HCT116 (cell line): ENCODE data around the gene PBX1. TPM values are rescaled to one million over a fixed set of nuclear protein-coding genes. Genes with fewer than 3 reads are reported as not detected.

Experiments
- ATAC-seq: fragments of 200-7000 bp; cut with Tn5 transposase; 2 replicates; pipeline ENCODE4 v1.9.1; 2020; ENCODE audit warnings: mild to moderate bottlenecking, moderate library complexity
- BruUV-seq: library from RNA; stranded (reverse); fragments of 400-500 nt; replicated peaks from 2 replicates; lab custom pipeline; 2021; lab: Mats Ljungman, UMichigan
- CTCF ChIA-PET: fragments of 300-600 bp; sonication (Branson Sonifier 250); formaldehyde crosslinking; loops from one replicate; lab custom pipeline; 2021; ENCODE audit warnings: antibody characterized with exemption; lab: Charles Lee
- POLR2A ChIA-PET: fragments of 300-600, 350-600 bp; sonication (Branson Sonifier 250); formaldehyde crosslinking; loops from one replicate; lab custom pipeline; 2021; ENCODE audit warnings: antibody characterized with exemption; lab: Charles Lee
- RAD21 ChIA-PET, 2 experiments: fragments of 300-600 bp; sonication (Branson Sonifier 250); formaldehyde crosslinking; loops; one replicate each; lab custom pipeline; 2023; ENCODE audit warnings: low total read pairs in 2 of 2; ENCODE audit not compliant: uncharacterized antibody in 2 of 2, unreplicated experiment in 2 of 2, low non-redundant PET in 1 of 2; lab: Charles Lee
- DNase-seq: peaks from one replicate; pipeline ENCODE4 v3.0.0-alpha.2; 2010; ENCODE audit warnings: low read depth, low spot score
- H2AFZ ChIP-seq: fragments of 200-600 bp; shearing (Covaris generic), sonication (generic); 2 replicates; pipeline ENCODE4 v1.6.1; 2017; ENCODE audit warnings: low read depth, mixed run types, mixed read lengths, antibody characterized with exemption, low read length; ENCODE audit not compliant: poor library complexity, severe bottlenecking
- H3K27ac ChIP-seq: 2 replicates; pipeline ENCODE4 v1.5.1; 2012; ENCODE audit warnings: low read depth, low read length
- H3K27me3 ChIP-seq: fragments of 200-600 bp; sonication (generic); 2 replicates; pipeline ENCODE4 v1.6.1; 2016; ENCODE audit warnings: mixed run types, low read length, mixed read lengths; ENCODE audit not compliant: insufficient read depth
- H3K36me3 ChIP-seq, 2 experiments: fragments of 200-500 bp in 1 of 2; fragments of 200-600 bp in 1 of 2; sonication (Bioruptor generic) in 1 of 2; sonication (generic) in 1 of 2; 2 replicates each; pipeline versions ENCODE4 v1.5.1 to v1.6.1; 2014 to 2016; ENCODE audit warnings: low read length in 2 of 2, inconsistent platforms in 1 of 2, mixed read lengths in 1 of 2, mixed run types in 1 of 2; ENCODE audit not compliant: insufficient read depth in 2 of 2, control insufficient read depth in 1 of 2
- H3K4me1 ChIP-seq, 2 experiments: fragments of 200-600 bp in 1 of 2; sonication (generic) in 1 of 2; 2 replicates each; pipeline versions ENCODE4 v1.5.1 to v1.6.1; 2012 to 2017; ENCODE audit warnings: low read length in 2 of 2, inconsistent platforms in 1 of 2, mild to moderate bottlenecking in 1 of 2, mixed read lengths in 1 of 2, mixed run types in 1 of 2, moderate library complexity in 1 of 2; ENCODE audit not compliant: insufficient read depth in 2 of 2, control insufficient read depth in 1 of 2
- H3K4me2 ChIP-seq: fragments of 200-600 bp; sonication (generic); 2 replicates; pipeline ENCODE4 v1.6.1; 2017; ENCODE audit warnings: mixed run types, low read length, mixed read lengths
- H3K4me3 ChIP-seq, 2 experiments: fragments of 200-600 bp in 1 of 2; sonication (generic) in 1 of 2; replicated peaks in 1 of 2; 2 replicates each; pipeline ENCODE4 v1.5.1; 2011 to 2016; ENCODE audit warnings: low read length in 2 of 2, control low read depth in 1 of 2, low read depth in 1 of 2, mild to moderate bottlenecking in 1 of 2, mixed read lengths in 1 of 2, mixed run types in 1 of 2
- H3K79me2 ChIP-seq: fragments of 200-600 bp; sonication (generic); 2 replicates; pipeline ENCODE4 v1.6.1; 2017; ENCODE audit warnings: mild to moderate bottlenecking, mixed run types, low read length, moderate library complexity, mixed read lengths; ENCODE audit not compliant: insufficient read depth
- H3K9ac ChIP-seq: fragments of 200-600 bp; sonication (generic); 2 replicates; pipeline ENCODE4 v1.6.1; 2016; ENCODE audit warnings: low read length, mixed read lengths
- H3K9me2 ChIP-seq: fragments of 200-600 bp; sonication (generic), shearing (Covaris generic); 2 replicates; pipeline ENCODE4 v1.6.1; 2017; ENCODE audit warnings: mixed run types, mild to moderate bottlenecking, moderate library complexity; ENCODE audit not compliant: insufficient read depth
- H3K9me3 ChIP-seq, 2 experiments: fragments of 200-500 bp in 1 of 2; fragments of 200-600 bp in 1 of 2; sonication (Bioruptor generic) in 1 of 2; sonication (generic) in 1 of 2; 2 replicates each; pipeline ENCODE4 v1.6.1; 2014 to 2017; ENCODE audit warnings: low read length in 2 of 2, mixed read lengths in 2 of 2, inconsistent platforms in 1 of 2, low read depth in 1 of 2, mild to moderate bottlenecking in 1 of 2, mixed run types in 1 of 2, moderate library complexity in 1 of 2; ENCODE audit not compliant: control insufficient read depth in 1 of 2, insufficient read depth in 1 of 2
- H4K20me1 ChIP-seq: fragments of 200-600 bp; sonication (generic), shearing (Covaris generic); 2 replicates; pipeline ENCODE4 v1.6.1; 2017; ENCODE audit warnings: mixed run types, mild to moderate bottlenecking, moderate library complexity; ENCODE audit not compliant: insufficient read depth
- CBX3 ChIP-seq: IDR thresholded peaks from 2 replicates; pipeline ENCODE4 v1.6.1; 2012; ENCODE audit warnings: low read depth
- CEBPB ChIP-seq: IDR thresholded peaks from 2 replicates; pipeline ENCODE4 v1.6.1; 2012; ENCODE audit warnings: low read depth
- EZH2 ChIP-seq: fragments of 200-600 bp; sonication (generic); IDR thresholded peaks from 2 replicates; pipeline ENCODE4 v1.6.1; 2017; ENCODE audit warnings: antibody characterized with exemption, mixed run types
- POLR2A ChIP-seq: IDR thresholded peaks from 2 replicates; pipeline ENCODE4 v1.7.0; 2011; ENCODE audit warnings: borderline replicate concordance; ENCODE audit not compliant: insufficient read depth, insufficient read length; ENCODE audit errors: extremely low read depth
- SP1 ChIP-seq: IDR thresholded peaks from 2 replicates; pipeline ENCODE4 v1.6.1; 2012; ENCODE audit warnings: low read depth
- YY1 ChIP-seq: IDR thresholded peaks from 2 replicates; pipeline ENCODE4 v1.6.1; 2011; ENCODE audit warnings: low read length, low read depth, moderate library complexity, mild to moderate bottlenecking; ENCODE audit not compliant: insufficient replicate concordance; ENCODE audit errors: extremely low read depth
- ZFX ChIP-seq: fragments of 450-650 bp; IDR thresholded peaks from 2 replicates; pipeline ENCODE4 v1.6.1; 2017
- intact Hi-C: fragments of 100-400 bp; cut with micrococcal nuclease; formaldehyde crosslinking; loops from 2 replicates; pipeline ENCODE4 v1.10.0; 2022
- total RNA-seq: library from RNA; stranded (reverse); gene quantifications from one replicate; pipeline ENCODE4 v1.2.1, GENCODE V29; 2021; ENCODE audit not compliant: unreplicated experiment
- TF ChIP-seq, protein P1 (sequence below): IDR thresholded peaks from 2 replicates; pipeline ENCODE4 v1.6.1; 2012; ENCODE audit warnings: low read depth
- TF ChIP-seq, protein P2 (sequence below): IDR thresholded peaks from 2 replicates; pipeline ENCODE4 v1.6.1; 2011; ENCODE audit warnings: mild to moderate bottlenecking, low read length, moderate library complexity; ENCODE audit not compliant: insufficient replicate concordance; ENCODE audit errors: extremely low read depth
- TF ChIP-seq, protein P3 (sequence below): IDR thresholded peaks from 2 replicates; pipeline ENCODE4 v1.6.1; 2012

PBX1 gene
- total RNA-seq, 1 experiment from 2014 or later = 29.6 TPM

DNA sequence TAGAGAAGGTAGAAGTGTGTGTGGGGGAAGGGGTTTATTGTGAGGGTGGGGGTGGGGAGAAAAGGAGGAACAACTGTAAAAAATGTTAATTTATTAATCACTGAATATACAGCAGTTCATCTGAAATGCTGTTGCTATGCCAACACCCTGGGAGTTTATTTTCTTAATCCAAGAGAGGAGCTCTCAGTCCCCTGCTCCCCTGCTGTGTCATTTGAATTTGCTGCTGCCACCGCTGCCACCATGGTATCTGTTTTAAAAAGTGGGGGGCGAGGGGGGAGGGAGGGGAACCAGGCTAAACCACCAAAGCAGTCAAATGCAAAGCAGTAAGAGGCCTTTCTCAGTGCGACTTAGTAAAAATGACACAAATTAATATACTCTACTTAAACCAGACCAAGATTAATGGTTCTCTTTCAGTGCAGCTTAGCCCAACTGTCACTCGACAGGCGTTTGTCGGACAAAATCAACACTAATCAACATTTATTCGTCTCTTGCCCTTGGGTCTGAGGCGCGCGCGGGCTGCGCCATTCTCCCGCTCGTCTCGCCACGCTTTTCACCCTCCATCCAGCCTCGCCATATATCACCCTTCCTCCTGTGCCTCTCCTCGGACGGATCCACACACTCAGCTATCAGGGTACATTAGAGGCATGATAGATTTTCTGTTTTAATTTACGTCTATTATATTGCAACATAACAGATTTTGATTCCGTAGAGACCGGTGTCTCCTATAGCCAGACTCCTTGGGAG is 76.2 kb downstream of the PBX1 start:
- no peaks in the 10 kb centered on the region for H3K9me3 ChIP-seq
- H3K4me3 ChIP-seq = no peak overlapping the region
- H3K4me1 ChIP-seq = peaks cover 43 to 44% of the 10 kb centered on the region in 2 experiments
- no peaks in the 10 kb centered on the region for H3K27me3 ChIP-seq
- ChIA-PET POLR2A (no interaction called here), CTCF (no interaction called here), RAD21 (no interaction called here)
- H3K9me2 ChIP-seq = no peaks in the 10 kb centered on the region
- BruUV-seq = no TSS peak
- no peak for TF ChIP-seq ZFX
- no peak for TF ChIP-seq EZH2
- no peak for TF ChIP-seq CBX3
- intact Hi-C loops = no loop called here
- ATAC-seq = no peak
- H3K9ac ChIP-seq = no peak overlapping the region
- no peak for DNase-seq
- H3K4me2 ChIP-seq = no peak overlapping the region
- no peaks in the 10 kb centered on the region for H4K20me1 ChIP-seq
- H2AFZ ChIP-seq = no peak overlapping the region
- H3K27ac ChIP-seq = no peak overlapping the region
- H3K36me3 ChIP-seq = no peaks in the 10 kb centered on the region
- H3K79me2 ChIP-seq = no peaks in the 10 kb centered on the region

DNA sequence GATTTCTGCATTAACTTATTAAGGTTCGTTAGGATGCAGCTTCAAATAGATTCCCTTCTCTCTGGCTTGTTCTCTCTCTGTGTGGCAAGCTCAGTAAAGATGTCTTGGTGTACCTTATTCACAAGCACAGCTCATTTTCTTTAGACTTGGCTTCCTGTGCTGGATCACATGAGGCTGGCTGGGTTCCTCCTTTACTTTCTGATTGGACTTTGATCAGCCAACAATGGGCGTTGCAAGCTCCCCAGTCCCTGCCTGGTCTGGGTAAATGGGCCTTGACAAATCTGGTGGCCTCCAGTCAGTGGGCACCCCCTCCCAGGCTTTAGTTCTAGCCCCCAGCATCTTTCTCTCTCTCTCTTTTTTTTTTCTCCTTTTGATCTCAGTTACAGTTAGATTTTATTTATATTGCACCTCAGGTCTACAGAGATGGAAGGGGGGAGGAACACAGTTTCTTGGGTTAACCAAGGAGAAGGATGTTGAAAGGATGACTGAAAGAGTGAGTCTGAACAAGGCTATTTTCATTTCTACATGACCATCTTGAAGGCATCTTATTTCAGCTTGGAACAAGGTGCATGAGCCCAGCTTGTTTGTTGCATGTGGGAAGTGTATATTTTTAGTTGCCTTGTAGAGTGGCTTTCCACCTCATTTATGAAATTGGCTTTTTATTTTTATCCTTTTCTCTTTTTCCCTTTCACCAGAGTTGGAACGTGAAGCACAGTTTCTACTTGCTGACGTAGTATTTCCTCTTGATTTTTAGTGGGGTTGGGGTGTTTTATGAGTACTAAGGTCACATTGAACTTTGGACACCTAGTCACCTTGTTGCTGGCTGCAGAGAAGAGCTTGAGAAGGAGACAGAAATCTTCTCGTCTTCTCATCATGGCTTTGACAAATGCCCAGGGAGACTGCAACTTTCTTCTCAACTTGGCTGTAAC is 77.1 kb downstream of the PBX1 start:
- intact Hi-C loops = no loop called here
- no peak for DNase-seq
- TF ChIP-seq YY1 (no peak), POLR2A (no peak), CEBPB (no peak), CBX3 (no peak), SP1 (no peak)
- TF ChIP-seq, protein P1, sequence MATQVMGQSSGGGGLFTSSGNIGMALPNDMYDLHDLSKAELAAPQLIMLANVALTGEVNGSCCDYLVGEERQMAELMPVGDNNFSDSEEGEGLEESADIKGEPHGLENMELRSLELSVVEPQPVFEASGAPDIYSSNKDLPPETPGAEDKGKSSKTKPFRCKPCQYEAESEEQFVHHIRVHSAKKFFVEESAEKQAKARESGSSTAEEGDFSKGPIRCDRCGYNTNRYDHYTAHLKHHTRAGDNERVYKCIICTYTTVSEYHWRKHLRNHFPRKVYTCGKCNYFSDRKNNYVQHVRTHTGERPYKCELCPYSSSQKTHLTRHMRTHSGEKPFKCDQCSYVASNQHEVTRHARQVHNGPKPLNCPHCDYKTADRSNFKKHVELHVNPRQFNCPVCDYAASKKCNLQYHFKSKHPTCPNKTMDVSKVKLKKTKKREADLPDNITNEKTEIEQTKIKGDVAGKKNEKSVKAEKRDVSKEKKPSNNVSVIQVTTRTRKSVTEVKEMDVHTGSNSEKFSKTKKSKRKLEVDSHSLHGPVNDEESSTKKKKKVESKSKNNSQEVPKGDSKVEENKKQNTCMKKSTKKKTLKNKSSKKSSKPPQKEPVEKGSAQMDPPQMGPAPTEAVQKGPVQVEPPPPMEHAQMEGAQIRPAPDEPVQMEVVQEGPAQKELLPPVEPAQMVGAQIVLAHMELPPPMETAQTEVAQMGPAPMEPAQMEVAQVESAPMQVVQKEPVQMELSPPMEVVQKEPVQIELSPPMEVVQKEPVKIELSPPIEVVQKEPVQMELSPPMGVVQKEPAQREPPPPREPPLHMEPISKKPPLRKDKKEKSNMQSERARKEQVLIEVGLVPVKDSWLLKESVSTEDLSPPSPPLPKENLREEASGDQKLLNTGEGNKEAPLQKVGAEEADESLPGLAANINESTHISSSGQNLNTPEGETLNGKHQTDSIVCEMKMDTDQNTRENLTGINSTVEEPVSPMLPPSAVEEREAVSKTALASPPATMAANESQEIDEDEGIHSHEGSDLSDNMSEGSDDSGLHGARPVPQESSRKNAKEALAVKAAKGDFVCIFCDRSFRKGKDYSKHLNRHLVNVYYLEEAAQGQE = no peak
- TF ChIP-seq, protein P2, sequence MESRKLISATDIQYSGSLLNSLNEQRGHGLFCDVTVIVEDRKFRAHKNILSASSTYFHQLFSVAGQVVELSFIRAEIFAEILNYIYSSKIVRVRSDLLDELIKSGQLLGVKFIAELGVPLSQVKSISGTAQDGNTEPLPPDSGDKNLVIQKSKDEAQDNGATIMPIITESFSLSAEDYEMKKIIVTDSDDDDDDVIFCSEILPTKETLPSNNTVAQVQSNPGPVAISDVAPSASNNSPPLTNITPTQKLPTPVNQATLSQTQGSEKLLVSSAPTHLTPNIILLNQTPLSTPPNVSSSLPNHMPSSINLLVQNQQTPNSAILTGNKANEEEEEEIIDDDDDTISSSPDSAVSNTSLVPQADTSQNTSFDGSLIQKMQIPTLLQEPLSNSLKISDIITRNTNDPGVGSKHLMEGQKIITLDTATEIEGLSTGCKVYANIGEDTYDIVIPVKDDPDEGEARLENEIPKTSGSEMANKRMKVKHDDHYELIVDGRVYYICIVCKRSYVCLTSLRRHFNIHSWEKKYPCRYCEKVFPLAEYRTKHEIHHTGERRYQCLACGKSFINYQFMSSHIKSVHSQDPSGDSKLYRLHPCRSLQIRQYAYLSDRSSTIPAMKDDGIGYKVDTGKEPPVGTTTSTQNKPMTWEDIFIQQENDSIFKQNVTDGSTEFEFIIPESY = no peak
- TF ChIP-seq, protein P3, sequence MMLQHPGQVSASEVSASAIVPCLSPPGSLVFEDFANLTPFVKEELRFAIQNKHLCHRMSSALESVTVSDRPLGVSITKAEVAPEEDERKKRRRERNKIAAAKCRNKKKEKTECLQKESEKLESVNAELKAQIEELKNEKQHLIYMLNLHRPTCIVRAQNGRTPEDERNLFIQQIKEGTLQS = no peak

More for the DNA sequence above, 77.1 kb downstream of the PBX1 start:
- Histone ChIP-seq H3K79me2 (no peaks in the 10 kb centered on the region), H3K27me3 (no peaks in the 10 kb centered on the region), H3K27ac (peak overlapping the region; percentile 61; the same call in 1 of the 2 replicates), H3K9ac (no peak overlapping the region), H4K20me1 (no peaks in the 10 kb centered on the region), H2AFZ (no peak overlapping the region), H3K9me3 (no peaks in the 10 kb centered on the region), H3K4me3 (no peak overlapping the region), H3K36me3 (no peaks in the 10 kb centered on the region), H3K4me2 (no peak overlapping the region), H3K9me2 (no peaks in the 10 kb centered on the region), H3K4me1 (peaks cover 38 to 44% of the 10 kb centered on the region in 2 experiments)
- no TSS peak for BruUV-seq
- ATAC-seq = no peak
- ChIA-PET CTCF (no interaction called here), RAD21 (no interaction called here), POLR2A (no interaction called here)
